ENCODE results near the gene CD209. TPM values are rescaled to one million over a fixed set of nuclear protein-coding genes. Genes with fewer than 3 reads are reported as not detected.

Gene CD209
- total and polyA plus RNA-seq, 2 experiments from 2014 or later: 0.35 TPM; not detected in 1

GRCh38 chr19:7746903-7747884 is at the start of gene CD209 (continued):
- TF ChIP-seq REST (IDR thresholded peaks at IDR 0.05; ENCODE audit: unreplicated experiment) (no peak), ZNF331 (CRISPR knock-in tag; IDR thresholded peaks at IDR 0.05; ENCODE audit: low read depth) (no peak)

- H3F3A ChIP-seq (replicated peaks; ENCODE audit: low read depth): no peaks in the 10 kb centered on the region
- Mint-ChIP-seq H3K4me3 (no peak overlapping the region), H3K4me1 (peaks cover 16% of the 10 kb centered on the region; the same call in 2 of the 3 replicates), H3K27ac (no peak overlapping the region), H3K36me3 (ENCODE audit: low read depth) (peaks cover 5% of the 10 kb centered on the region; the same call in 2 of the 3 replicates), H3K27me3 (ENCODE audit: insufficient read depth, low read depth, poor library complexity) (peaks cover 2% of the 10 kb centered on the region), H3K9me3 (peaks cover 12% of the 10 kb centered on the region)
- ATAC-seq (no peak), DNase-seq (ENCODE audit: low spot score) (no peak)
- no peak overlapping the region for H2AFZ ChIP-seq
- H4K20me1 ChIP-seq (replicated peaks; ENCODE audit: insufficient read depth): no peaks in the 10 kb centered on the region
- no peaks in the 10 kb centered on the region for H3K9me2 ChIP-seq (ENCODE audit: insufficient read depth)
- peaks cover 7% of the 10 kb centered on the region; the same call in 1 of the 2 replicates for H3K27me3 ChIP-seq (ENCODE audit: insufficient read depth)
- H3K4me2 ChIP-seq: no peak overlapping the region
- H3K4me1 ChIP-seq (ENCODE audit: insufficient read depth): peaks cover 7% of the 10 kb centered on the region; the same call in 1 of the 2 replicates
- H3K79me2 ChIP-seq (replicated peaks; ENCODE audit: insufficient read depth): no peaks in the 10 kb centered on the region
- H3K36me3 ChIP-seq (ENCODE audit: insufficient read depth): no peaks in the 10 kb centered on the region
- no peak overlapping the region for H3K4me3 ChIP-seq
- H3K27ac ChIP-seq (ENCODE audit: low read depth): no peak overlapping the region
- TF ChIP-seq ZNF462 (CRISPR knock-in tag; IDR thresholded peaks at IDR 0.05): no peak
- no peak for TF ChIP-seq CTCF (conservative IDR thresholded peaks at IDR 0.05; ENCODE audit: low read depth in 2 of 2)
- no peak for TF ChIP-seq ETS1 (IDR thresholded peaks at IDR 0.05)
- TF ChIP-seq NANOG (IDR thresholded peaks at IDR 0.05; ENCODE audit: borderline replicate concordance): no peak
- TF ChIP-seq ZNF331 (CRISPR knock-in tag; IDR thresholded peaks at IDR 0.05; ENCODE audit: low read depth): no peak
- TF ChIP-seq EZH2phosphoT487 (IDR thresholded peaks at IDR 0.05; ENCODE audit: unreplicated experiment): no peak
- TF ChIP-seq ZNF114 (CRISPR knock-in tag; IDR thresholded peaks at IDR 0.05): no peak
- no peak for TF ChIP-seq CREB1 (CRISPR knock-in tag; IDR thresholded peaks at IDR 0.05; ENCODE audit: low read depth)
- no peak for TF ChIP-seq POLR2AphosphoS5 (IDR thresholded peaks at IDR 0.05; ENCODE audit: low read depth)
Measured at GRCh38 chr19:7795555-7796161, 48.3 kb upstream of the CD209 start.

Data from GM23338 (cell line).